GM12891 (cell line): ENCODE measurements around the gene MYO18A.

Source experiments
- PAX5 ChIP-seq: IDR thresholded peaks from 2 replicates; pipeline ENCODE4 v1.6.1; 2011; ENCODE audit warnings: low read length, moderate library complexity, mild to moderate bottlenecking; ENCODE audit not compliant: insufficient read depth, severe bottlenecking
- POLR2A ChIP-seq: IDR thresholded peaks from 2 replicates; pipeline ENCODE4 v1.6.1; 2011; ENCODE audit warnings: low read depth, low read length, control low read depth
- POLR2AphosphoS5 ChIP-seq: IDR thresholded peaks from 2 replicates; pipeline ENCODE4 v1.6.1; 2011; ENCODE audit warnings: low read depth, low read length, control low read depth
- POU2F2 ChIP-seq: IDR thresholded peaks from 2 replicates; pipeline ENCODE4 v1.6.1; 2011; ENCODE audit warnings: low read depth, mild to moderate bottlenecking, control low read depth, low read length, moderate library complexity
- SPI1 ChIP-seq: IDR thresholded peaks from 2 replicates; pipeline ENCODE4 v1.6.1; 2011; ENCODE audit warnings: low read depth, low read length, control low read depth
- TAF1 ChIP-seq: IDR thresholded peaks from 2 replicates; pipeline ENCODE4 v1.6.1; 2011; ENCODE audit warnings: low read depth, low read length, control low read depth

- TF ChIP-seq SPI1 (no peak), POLR2A (no peak), POLR2AphosphoS5 (no peak), TAF1 (no peak), POU2F2 (no peak), PAX5 (no peak)
Observed at GRCh38 chr17:29024316-29024952, 155.8 kb downstream of the MYO18A start.
